Epithelial cell of proximal tubule (primary cell): Measurements from ENCODE around the gene GSE1. TPM values are rescaled to one million over a fixed set of nuclear protein-coding genes. Genes with fewer than 3 reads are reported as not detected.
A peak's percentile ranks its signal among the peaks of the same experiment; 100 is the strongest.

Experiments used
- DNase-seq: peaks from one replicate; pipeline ENCODE4 v3.0.0-alpha.2; 2011; ENCODE audit warnings: low read depth
- H3K4me3 ChIP-seq: 2 replicates; pipeline ENCODE4 v1.5.1; 2011; ENCODE audit warnings: low read depth, mild to moderate bottlenecking, low read length
- CTCF ChIP-seq: conservative IDR thresholded peaks from 2 replicates; pipeline ENCODE4 v1.5.1; 2012; ENCODE audit warnings: low read depth, mild to moderate bottlenecking, low read length
- total RNA-seq: library from RNA; depleted of rRNA; stranded (reverse); fragments of >200 nt; gene quantifications from 2 replicates; pipeline ENCODE4 v1.2.3, GENCODE V29; 2015

The GSE1 gene
- total RNA-seq, 1 donor from 2014 or later, result 41.9 TPM

- H3K4me3 ChIP-seq, result no peak overlapping the region
- DNase-seq, result no peak
- no peak for TF ChIP-seq CTCF
Measured at GRCh38 chr16:85719605-85720301, 106.6 kb downstream of the GSE1 start.

- TF ChIP-seq CTCF, result no peak
- DNase-seq, result peak; percentile 47
- no peak overlapping the region for H3K4me3 ChIP-seq
Measured at GRCh38 chr16:85720302-85720637, 107.1 kb downstream of the GSE1 start.

- no peak for TF ChIP-seq CTCF
- no peak for DNase-seq
- H3K4me3 ChIP-seq, result no peak overlapping the region
Measured at GRCh38 chr16:85722128-85722893, 109.2 kb downstream of the GSE1 start.

GRCh38 chr16:85724126-85724879 lies 111.2 kb downstream of the GSE1 start:
- no peak overlapping the region for H3K4me3 ChIP-seq
- no peak for TF ChIP-seq CTCF
- DNase-seq, result no peak

GRCh38 chr16:85724936-85725335 lies 111.8 kb downstream of the GSE1 start:
- DNase-seq, result no peak
- no peak overlapping the region for H3K4me3 ChIP-seq
- TF ChIP-seq CTCF, result no peak

Other genes starting within 250 kb of the GSE1 start
- gene GINS2, start 75.6 kb downstream of the GSE1 start, total RNA-seq, result 40.2 and 50.9 TPM in 2 replicates
- 8.2 and 12.2 TPM in 2 replicates for gene C16orf74, start 137.8 kb downstream of the GSE1 start, total RNA-seq
- 45.9 and 62.9 TPM in 2 replicates for gene EMC8, start 186.2 kb downstream of the GSE1 start, total RNA-seq
- 620 and 824 TPM in 2 replicates for gene COX4I1, start 186.4 kb downstream of the GSE1 start, total RNA-seq